ENCODE data around the gene ZNF618. TPM values are rescaled to one million over a fixed set of nuclear protein-coding genes. Genes with fewer than 3 reads are reported as not detected.
A peak's percentile ranks its signal among the peaks of the same experiment; 100 is the strongest.

ZNF618 gene
- total RNA-seq, 8 experiments from 2014 or later: 3.4 to 41.6 (median 20.4) TPM

- Histone ChIP-seq H3K27ac (no peak overlapping the region), H3K4me3 (no peak overlapping the region), H3K4me1 (replicated peaks in 1 of 2) (peaks cover 15 to 19% of the 10 kb centered on the region in 2 donors)
- ATAC-seq (replicated peaks in 6 of 8): no peak
- in situ Hi-C loops (cut with MboI; ENCODE audit: low pct_unique_long_range_greater_than_20kb in 2 of 9, low sequenced_read_pairs in 9 of 9, unreplicated experiment in 9 of 9): loop anchor here in 1 of 9 experiments (25.0 kb wide), 1 partner anchor 91 kb away; no protein-coding TSS in a partner anchor
- 78 to 100% (median 96%) methylated on average over 1 to 7 of the region's 11 CpGs; no CpG with 5 or more reads in 1 of the 10 experiments for WGBS, 10 experiments
These were observed 70.5 kb downstream of the ZNF618 start for GRCh38 chr9:113946496-113947115.

- in situ Hi-C loops (cut with MboI; ENCODE audit: low pct_unique_long_range_greater_than_20kb in 2 of 9, low sequenced_read_pairs in 9 of 9, unreplicated experiment in 9 of 9): loop anchor here in 1 of 9 experiments (25.0 kb wide), 1 partner anchor 89 kb away; no protein-coding TSS in a partner anchor
- H3K27ac ChIP-seq: peak overlapping the region; percentile 69 to 81
- WGBS, 10 experiments: 40 to 100% (median 78%) methylated on average over 1 to 5 of the region's 8 CpGs; no CpG with 5 or more reads in 2 of the 10 experiments
- peaks cover 15 to 22% of the 10 kb centered on the region in 2 donors for H3K4me1 ChIP-seq (replicated peaks in 1 of 2)
- peak in 5 of 8 experiments; percentile 33 to 90 (median 73) for ATAC-seq (replicated peaks in 6 of 8)
- H3K4me3 ChIP-seq: no peak overlapping the region
These were observed 71.8 kb downstream of the ZNF618 start for GRCh38 chr9:113947941-113948340.

- WGBS, 10 experiments: 0 to 100% (median 85%) methylated on average over 1 to 8 of the region's 11 CpGs; no CpG with 5 or more reads in 2 of the 10 experiments
- peak in 4 of 8 experiments; percentile 26 to 91 (median 76) for ATAC-seq (replicated peaks in 6 of 8)
- Histone ChIP-seq H3K4me3 (no peak overlapping the region), H3K27ac (peak overlapping the region; percentile 69 to 81), H3K4me1 (replicated peaks in 1 of 2) (peaks cover 18 to 33% of the 10 kb centered on the region in 2 donors)
- in situ Hi-C loops (cut with MboI; ENCODE audit: low pct_unique_long_range_greater_than_20kb in 2 of 9, low sequenced_read_pairs in 9 of 9, unreplicated experiment in 9 of 9): loop anchor here in 1 of 9 experiments (25.0 kb wide), 1 partner anchor 88 kb away; no protein-coding TSS in a partner anchor
These were observed 72.9 kb downstream of the ZNF618 start for GRCh38 chr9:113948891-113949570.

GRCh38 chr9:113949571-113950078, 73.5 kb downstream of the ZNF618 start:
- H3K4me3 ChIP-seq: no peak overlapping the region
- no peak overlapping the region for H3K27ac ChIP-seq
- in situ Hi-C loops (cut with MboI; ENCODE audit: low pct_unique_long_range_greater_than_20kb in 2 of 9, low sequenced_read_pairs in 9 of 9, unreplicated experiment in 9 of 9): loop anchor here in 1 of 9 experiments (25.0 kb wide), 1 partner anchor 88 kb away; no protein-coding TSS in a partner anchor
- no peak for ATAC-seq (replicated peaks in 6 of 8)
- H3K4me1 ChIP-seq (replicated peaks in 1 of 2): peaks cover 20 to 37% of the 10 kb centered on the region in 2 donors
- 71 to 100% (median 95%) methylated on average over 1 to 7 of the region's 17 CpGs; no CpG with 5 or more reads in 1 of the 10 experiments for WGBS, 10 experiments

GRCh38 chr9:113950195-113951031, 74.3 kb downstream of the ZNF618 start:
- Histone ChIP-seq H3K27ac (no peak overlapping the region), H3K4me3 (no peak overlapping the region), H3K4me1 (replicated peaks in 1 of 2) (peaks cover 20 to 37% of the 10 kb centered on the region in 2 donors)
- in situ Hi-C loops (cut with MboI; ENCODE audit: low pct_unique_long_range_greater_than_20kb in 2 of 9, low sequenced_read_pairs in 9 of 9, unreplicated experiment in 9 of 9): no loop called here
- WGBS, 10 experiments: 60 to 100% (median 90%) methylated on average over 2 to 8 of the region's 13 CpGs; no CpG with 5 or more reads in 3 of the 10 experiments
- no peak for ATAC-seq (replicated peaks in 6 of 8)

GRCh38 chr9:113951032-113951372, 74.9 kb downstream of the ZNF618 start:
- H3K27ac ChIP-seq: no peak overlapping the region
- 71 to 100% (median 80%) methylated on average over 1 to 2 of the region's 2 CpGs; no CpG with 5 or more reads in 5 of the 10 experiments for WGBS, 10 experiments
- ATAC-seq (replicated peaks in 6 of 8): no peak

GRCh38 chr9:113952676-113953075, 76.6 kb downstream of the ZNF618 start:
- no peak overlapping the region for H3K27ac ChIP-seq
- H3K4me1 ChIP-seq (replicated peaks in 1 of 2): peaks cover 16 to 31% of the 10 kb centered on the region in 2 donors
- no peak for ATAC-seq (replicated peaks in 6 of 8)
- in situ Hi-C loops (cut with MboI; ENCODE audit: low pct_unique_long_range_greater_than_20kb in 2 of 9, low sequenced_read_pairs in 9 of 9, unreplicated experiment in 9 of 9): no loop called here
- H3K4me3 ChIP-seq: no peak overlapping the region

More at GRCh38 chr9:113951032-113951372, 74.9 kb downstream of the ZNF618 start:
- Histone ChIP-seq H3K4me3 (no peak overlapping the region), H3K4me1 (replicated peaks in 1 of 2) (peaks cover 20 to 37% of the 10 kb centered on the region in 2 donors)
- in situ Hi-C loops (cut with MboI; ENCODE audit: low pct_unique_long_range_greater_than_20kb in 2 of 9, low sequenced_read_pairs in 9 of 9, unreplicated experiment in 9 of 9): no loop called here

- H3K4me3 ChIP-seq: no peak overlapping the region
- in situ Hi-C loops (cut with MboI; ENCODE audit: low pct_unique_long_range_greater_than_20kb in 2 of 9, low sequenced_read_pairs in 9 of 9, unreplicated experiment in 9 of 9): no loop called here
- peak in 1 of 8 experiments; percentile 49 for ATAC-seq (replicated peaks in 6 of 8)
- H3K4me1 ChIP-seq (replicated peaks in 1 of 2): peaks cover 7 to 22% of the 10 kb centered on the region in 2 donors
- no peak overlapping the region for H3K27ac ChIP-seq
- 60 to 100% (median 80%) methylated on average over 1 to 2 of the region's 2 CpGs; no CpG with 5 or more reads in 3 of the 10 experiments for WGBS, 10 experiments
These were observed 77.4 kb downstream of the ZNF618 start for GRCh38 chr9:113953531-113953930.

GRCh38 chr9:113954591-113954990, 78.5 kb downstream of the ZNF618 start:
- H3K4me1 ChIP-seq (replicated peaks in 1 of 2): peaks cover 6 to 18% of the 10 kb centered on the region in 2 donors

GRCh38 chr9:113955076-113955752, 79.1 kb downstream of the ZNF618 start:
- ATAC-seq (replicated peaks in 6 of 8): peak in 2 of 8 experiments; percentile 16 to 17
- H3K4me1 ChIP-seq (replicated peaks in 1 of 2): peaks cover 6 to 18% of the 10 kb centered on the region in 2 donors
- WGBS, 10 experiments: 20 to 100% (median 86%) methylated on average over 1 to 2 of the region's 2 CpGs; no CpG with 5 or more reads in 1 of the 10 experiments
- no peak overlapping the region for H3K27ac ChIP-seq
- no peak overlapping the region for H3K4me3 ChIP-seq
- in situ Hi-C loops (cut with MboI; ENCODE audit: low pct_unique_long_range_greater_than_20kb in 2 of 9, low sequenced_read_pairs in 9 of 9, unreplicated experiment in 9 of 9): no loop called here

More at GRCh38 chr9:113954591-113954990, 78.5 kb downstream of the ZNF618 start:
- Histone ChIP-seq H3K27ac (no peak overlapping the region), H3K4me3 (no peak overlapping the region)
- in situ Hi-C loops (cut with MboI; ENCODE audit: low pct_unique_long_range_greater_than_20kb in 2 of 9, low sequenced_read_pairs in 9 of 9, unreplicated experiment in 9 of 9): no loop called here
- ATAC-seq (replicated peaks in 6 of 8): no peak

- 80 to 100% (median 100%) methylated on average over 1 to 4 of the region's 5 CpGs; no CpG with 5 or more reads in 1 of the 10 experiments for WGBS, 10 experiments
- in situ Hi-C loops (cut with MboI; ENCODE audit: low pct_unique_long_range_greater_than_20kb in 2 of 9, low sequenced_read_pairs in 9 of 9, unreplicated experiment in 9 of 9): no loop called here
- peaks cover 12 to 18% of the 10 kb centered on the region in 2 donors for H3K4me1 ChIP-seq (replicated peaks in 1 of 2)
These were observed 80.8 kb downstream of the ZNF618 start for GRCh38 chr9:113956901-113957300.

GRCh38 chr9:113957351-113957750, 81.2 kb downstream of the ZNF618 start:
- Histone ChIP-seq H3K4me1 (replicated peaks in 1 of 2) (peaks cover 12 to 18% of the 10 kb centered on the region in 2 donors), H3K27ac (no peak overlapping the region), H3K4me3 (no peak overlapping the region)
- peak in 3 of 8 experiments; percentile 9 to 47 (median 11) for ATAC-seq (replicated peaks in 6 of 8)
- WGBS, 10 experiments: 17 to 100% (median 82%) methylated on average over 1 to 3 of the region's 4 CpGs; no CpG with 5 or more reads in 4 of the 10 experiments
- in situ Hi-C loops (cut with MboI; ENCODE audit: low pct_unique_long_range_greater_than_20kb in 2 of 9, low sequenced_read_pairs in 9 of 9, unreplicated experiment in 9 of 9): no loop called here

More at GRCh38 chr9:113956901-113957300, 80.8 kb downstream of the ZNF618 start:
- no peak for ATAC-seq (replicated peaks in 6 of 8)
- no peak overlapping the region for H3K4me3 ChIP-seq
- H3K27ac ChIP-seq: no peak overlapping the region

Measured in motor neuron (in vitro differentiated cells).